HCT116 (cell line): ENCODE data around the gene CD200. TPM values are rescaled to one million over a fixed set of nuclear protein-coding genes. Genes with fewer than 3 reads are reported as not detected.

Source experiments
- ATAC-seq: fragments of 200-7000 bp; cut with Tn5 transposase; 2 replicates; pipeline ENCODE4 v1.9.1; 2020; ENCODE audit warnings: mild to moderate bottlenecking, moderate library complexity
- BruUV-seq: library from RNA; stranded (reverse); fragments of 400-500 nt; replicated peaks from 2 replicates; lab custom pipeline; 2021; lab: Mats Ljungman, UMichigan
- CTCF ChIA-PET: fragments of 300-600 bp; sonication (Branson Sonifier 250); formaldehyde crosslinking; loops from one replicate; lab custom pipeline; 2021; ENCODE audit warnings: antibody characterized with exemption; lab: Charles Lee
- POLR2A ChIA-PET: fragments of 300-600, 350-600 bp; sonication (Branson Sonifier 250); formaldehyde crosslinking; loops from one replicate; lab custom pipeline; 2021; ENCODE audit warnings: antibody characterized with exemption; lab: Charles Lee
- RAD21 ChIA-PET, 2 experiments: fragments of 300-600 bp; sonication (Branson Sonifier 250); formaldehyde crosslinking; loops; one replicate each; lab custom pipeline; 2023; ENCODE audit warnings: low total read pairs in 2 of 2; ENCODE audit not compliant: uncharacterized antibody in 2 of 2, unreplicated experiment in 2 of 2, low non-redundant PET in 1 of 2; lab: Charles Lee
- DNase-seq: peaks from one replicate; pipeline ENCODE4 v3.0.0-alpha.2; 2010; ENCODE audit warnings: low read depth, low spot score
- H2AFZ ChIP-seq: fragments of 200-600 bp; shearing (Covaris generic), sonication (generic); 2 replicates; pipeline ENCODE4 v1.6.1; 2017; ENCODE audit warnings: low read depth, mixed run types, mixed read lengths, antibody characterized with exemption, low read length; ENCODE audit not compliant: poor library complexity, severe bottlenecking
- H3K27ac ChIP-seq: 2 replicates; pipeline ENCODE4 v1.5.1; 2012; ENCODE audit warnings: low read depth, low read length
- H3K27me3 ChIP-seq: fragments of 200-600 bp; sonication (generic); 2 replicates; pipeline ENCODE4 v1.6.1; 2016; ENCODE audit warnings: mixed run types, low read length, mixed read lengths; ENCODE audit not compliant: insufficient read depth
- H3K36me3 ChIP-seq, 2 experiments: fragments of 200-500 bp in 1 of 2; fragments of 200-600 bp in 1 of 2; sonication (Bioruptor generic) in 1 of 2; sonication (generic) in 1 of 2; 2 replicates each; pipeline versions ENCODE4 v1.5.1 to v1.6.1; 2014 to 2016; ENCODE audit warnings: low read length in 2 of 2, inconsistent platforms in 1 of 2, mixed read lengths in 1 of 2, mixed run types in 1 of 2; ENCODE audit not compliant: insufficient read depth in 2 of 2, control insufficient read depth in 1 of 2
- H3K4me1 ChIP-seq, 2 experiments: fragments of 200-600 bp in 1 of 2; sonication (generic) in 1 of 2; 2 replicates each; pipeline versions ENCODE4 v1.5.1 to v1.6.1; 2012 to 2017; ENCODE audit warnings: low read length in 2 of 2, inconsistent platforms in 1 of 2, mild to moderate bottlenecking in 1 of 2, mixed read lengths in 1 of 2, mixed run types in 1 of 2, moderate library complexity in 1 of 2; ENCODE audit not compliant: insufficient read depth in 2 of 2, control insufficient read depth in 1 of 2
- H3K4me2 ChIP-seq: fragments of 200-600 bp; sonication (generic); 2 replicates; pipeline ENCODE4 v1.6.1; 2017; ENCODE audit warnings: mixed run types, low read length, mixed read lengths
- H3K4me3 ChIP-seq, 2 experiments: fragments of 200-600 bp in 1 of 2; sonication (generic) in 1 of 2; replicated peaks in 1 of 2; 2 replicates each; pipeline ENCODE4 v1.5.1; 2011 to 2016; ENCODE audit warnings: low read length in 2 of 2, control low read depth in 1 of 2, low read depth in 1 of 2, mild to moderate bottlenecking in 1 of 2, mixed read lengths in 1 of 2, mixed run types in 1 of 2
- H3K79me2 ChIP-seq: fragments of 200-600 bp; sonication (generic); 2 replicates; pipeline ENCODE4 v1.6.1; 2017; ENCODE audit warnings: mild to moderate bottlenecking, mixed run types, low read length, moderate library complexity, mixed read lengths; ENCODE audit not compliant: insufficient read depth
- H3K9ac ChIP-seq: fragments of 200-600 bp; sonication (generic); 2 replicates; pipeline ENCODE4 v1.6.1; 2016; ENCODE audit warnings: low read length, mixed read lengths
- H3K9me2 ChIP-seq: fragments of 200-600 bp; sonication (generic), shearing (Covaris generic); 2 replicates; pipeline ENCODE4 v1.6.1; 2017; ENCODE audit warnings: mixed run types, mild to moderate bottlenecking, moderate library complexity; ENCODE audit not compliant: insufficient read depth
- H3K9me3 ChIP-seq, 2 experiments: fragments of 200-500 bp in 1 of 2; fragments of 200-600 bp in 1 of 2; sonication (Bioruptor generic) in 1 of 2; sonication (generic) in 1 of 2; 2 replicates each; pipeline ENCODE4 v1.6.1; 2014 to 2017; ENCODE audit warnings: low read length in 2 of 2, mixed read lengths in 2 of 2, inconsistent platforms in 1 of 2, low read depth in 1 of 2, mild to moderate bottlenecking in 1 of 2, mixed run types in 1 of 2, moderate library complexity in 1 of 2; ENCODE audit not compliant: control insufficient read depth in 1 of 2, insufficient read depth in 1 of 2
- H4K20me1 ChIP-seq: fragments of 200-600 bp; sonication (generic), shearing (Covaris generic); 2 replicates; pipeline ENCODE4 v1.6.1; 2017; ENCODE audit warnings: mixed run types, mild to moderate bottlenecking, moderate library complexity; ENCODE audit not compliant: insufficient read depth
- ATF3 ChIP-seq: IDR thresholded peaks from 2 replicates; pipeline ENCODE4 v1.6.1; 2012
- CEBPB ChIP-seq: IDR thresholded peaks from 2 replicates; pipeline ENCODE4 v1.6.1; 2012; ENCODE audit warnings: low read depth
- CTCF ChIP-seq, 3 experiments: fragments of 200-600 bp in 1 of 3; sonication (generic) in 1 of 3; IDR thresholded peaks in 2 of 3; conservative IDR thresholded peaks in 1 of 3; 2 replicates each; pipeline ENCODE4 v1.5.1; 2012 to 2017; ENCODE audit warnings: low read depth in 2 of 3, low read length in 2 of 3, antibody characterized with exemption in 1 of 3, borderline replicate concordance in 1 of 3, control low read depth in 1 of 3, mild to moderate bottlenecking in 1 of 3, mixed read lengths in 1 of 3, mixed run types in 1 of 3, moderate library complexity in 1 of 3; ENCODE audit not compliant: insufficient read depth in 1 of 3
- ELF1 ChIP-seq: IDR thresholded peaks from 2 replicates; pipeline ENCODE4 v1.6.1; 2012; ENCODE audit warnings: low read depth, borderline replicate concordance
- JUND ChIP-seq: IDR thresholded peaks from 2 replicates; pipeline ENCODE4 v1.6.1; 2012
- REST ChIP-seq: IDR thresholded peaks from 2 replicates; pipeline ENCODE4 v1.6.1; 2012; ENCODE audit warnings: low read depth
- ZBTB33 ChIP-seq: IDR thresholded peaks from 2 replicates; pipeline ENCODE4 v1.6.1; 2011; ENCODE audit warnings: mild to moderate bottlenecking, low read length, moderate library complexity; ENCODE audit not compliant: insufficient replicate concordance; ENCODE audit errors: extremely low read depth
- ZNF274 ChIP-seq: fragments of 200-500 bp; sonication (Bioruptor generic); IDR thresholded peaks from 2 replicates; pipeline ENCODE4 v1.6.1; 2014; ENCODE audit warnings: mild to moderate bottlenecking, low read depth, low read length, inconsistent platforms
- intact Hi-C: fragments of 100-400 bp; cut with micrococcal nuclease; formaldehyde crosslinking; loops from 2 replicates; pipeline ENCODE4 v1.10.0; 2022
- total RNA-seq: library from RNA; stranded (reverse); gene quantifications from one replicate; pipeline ENCODE4 v1.2.1, GENCODE V29; 2021; ENCODE audit not compliant: unreplicated experiment

The CD200 gene
- total RNA-seq, 1 experiment from 2014 or later: not detected

GRCh38 chr3:112376992-112377391 lies 44.0 kb downstream of the CD200 start:
- POLR2A ChIA-PET: no interaction called here

GRCh38 chr3:112377568-112378071 lies 44.7 kb downstream of the CD200 start:
- ChIA-PET RAD21 (no interaction called here), POLR2A (no interaction called here), CTCF (no interaction called here)
- no peaks in the 10 kb centered on the region for H3K79me2 ChIP-seq
- H3K9me2 ChIP-seq: no peaks in the 10 kb centered on the region
- ATAC-seq (no peak), DNase-seq (no peak)
- BruUV-seq: no TSS peak
- intact Hi-C loops: no loop called here
- H3K4me2 ChIP-seq: no peak overlapping the region
- TF ChIP-seq CEBPB: no peak
- TF ChIP-seq REST: no peak
- TF ChIP-seq ELF1: no peak
- no peak for TF ChIP-seq CTCF (IDR thresholded peaks at IDR 0.05 in 2 of 3, conservative IDR thresholded peaks at IDR 0.05 in 1 of 3; ENCODE audit: borderline replicate concordance in 1 of 3, insufficient read depth in 1 of 3, low read depth in 2 of 3, low read length in 2 of 3)
- H3K27me3 ChIP-seq: no peaks in the 10 kb centered on the region
- no peak overlapping the region for H2AFZ ChIP-seq
- H3K9ac ChIP-seq: no peak overlapping the region
- no peak overlapping the region for H3K4me3 ChIP-seq
- no peaks in the 10 kb centered on the region for H3K36me3 ChIP-seq
- H3K27ac ChIP-seq: no peak overlapping the region
- H3K4me1 ChIP-seq: no peaks in the 10 kb centered on the region
- no peaks in the 10 kb centered on the region for H3K9me3 ChIP-seq
- H4K20me1 ChIP-seq: no peaks in the 10 kb centered on the region

More at GRCh38 chr3:112376992-112377391, 44.0 kb downstream of the CD200 start:
- Histone ChIP-seq H2AFZ (no peak overlapping the region), H3K4me3 (no peak overlapping the region), H3K9me3 (no peaks in the 10 kb centered on the region), H3K4me2 (no peak overlapping the region), H3K36me3 (no peaks in the 10 kb centered on the region), H4K20me1 (no peaks in the 10 kb centered on the region), H3K9ac (no peak overlapping the region), H3K27me3 (no peaks in the 10 kb centered on the region), H3K27ac (no peak overlapping the region), H3K4me1 (no peaks in the 10 kb centered on the region), H3K79me2 (no peaks in the 10 kb centered on the region), H3K9me2 (no peaks in the 10 kb centered on the region)
- no TSS peak for BruUV-seq
- intact Hi-C loops: no loop called here
- CTCF ChIA-PET: no interaction called here
- ATAC-seq (no peak), DNase-seq (no peak)
- TF ChIP-seq ATF3: no peak
- TF ChIP-seq ZBTB33: no peak
- TF ChIP-seq ZNF274: no peak
- TF ChIP-seq JUND: no peak
- RAD21 ChIA-PET: no interaction called here
